Measurements from ENCODE around the gene MAD1L1.

DNA sequence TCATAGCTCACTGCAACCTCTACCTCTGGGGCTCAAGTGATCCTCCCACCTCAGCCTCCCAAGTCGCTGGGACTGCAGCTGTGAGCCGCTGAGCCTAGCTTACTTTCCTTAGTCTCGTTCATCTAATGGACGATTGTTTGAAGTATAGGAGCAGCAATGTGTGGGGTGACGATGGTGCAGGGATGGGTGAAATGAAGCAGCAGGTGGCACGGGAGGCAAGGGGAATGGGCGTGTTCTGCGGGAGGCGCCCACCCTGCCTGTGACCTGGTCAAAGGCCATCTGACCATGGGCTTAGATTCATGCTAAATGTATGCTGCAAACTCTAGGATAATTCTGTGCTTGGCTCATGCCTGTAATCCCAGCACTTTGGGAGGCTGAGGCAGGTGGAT, 210.7 kb downstream of the MAD1L1 start:
- no peak for TF ChIP-seq POLR2A (IDR thresholded peaks at IDR 0.05)
- TF ChIP-seq, protein P1, sequence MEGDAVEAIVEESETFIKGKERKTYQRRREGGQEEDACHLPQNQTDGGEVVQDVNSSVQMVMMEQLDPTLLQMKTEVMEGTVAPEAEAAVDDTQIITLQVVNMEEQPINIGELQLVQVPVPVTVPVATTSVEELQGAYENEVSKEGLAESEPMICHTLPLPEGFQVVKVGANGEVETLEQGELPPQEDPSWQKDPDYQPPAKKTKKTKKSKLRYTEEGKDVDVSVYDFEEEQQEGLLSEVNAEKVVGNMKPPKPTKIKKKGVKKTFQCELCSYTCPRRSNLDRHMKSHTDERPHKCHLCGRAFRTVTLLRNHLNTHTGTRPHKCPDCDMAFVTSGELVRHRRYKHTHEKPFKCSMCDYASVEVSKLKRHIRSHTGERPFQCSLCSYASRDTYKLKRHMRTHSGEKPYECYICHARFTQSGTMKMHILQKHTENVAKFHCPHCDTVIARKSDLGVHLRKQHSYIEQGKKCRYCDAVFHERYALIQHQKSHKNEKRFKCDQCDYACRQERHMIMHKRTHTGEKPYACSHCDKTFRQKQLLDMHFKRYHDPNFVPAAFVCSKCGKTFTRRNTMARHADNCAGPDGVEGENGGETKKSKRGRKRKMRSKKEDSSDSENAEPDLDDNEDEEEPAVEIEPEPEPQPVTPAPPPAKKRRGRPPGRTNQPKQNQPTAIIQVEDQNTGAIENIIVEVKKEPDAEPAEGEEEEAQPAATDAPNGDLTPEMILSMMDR (IDR thresholded peaks at IDR 0.05), result no peak
